IMR-90 (cell line): ENCODE data around the gene CRLF1. TPM values are rescaled to one million over a fixed set of nuclear protein-coding genes. Genes with fewer than 3 reads are reported as not detected.

Experiments
- ATAC-seq: fragments of 200-7000 bp; cut with Tn5 transposase; 2 replicates; pipeline ENCODE4 v1.9.1; 2020; ENCODE audit warnings: low read depth, mild to moderate bottlenecking, moderate library complexity
- BruUV-seq: library from RNA; stranded (reverse); fragments of 400-500 nt; replicated peaks from 2 replicates; lab custom pipeline; 2021; lab: Mats Ljungman, UMichigan
- CTCF ChIA-PET: fragments of 300-600 bp; formaldehyde crosslinking; extraction: SDS; loops from one replicate; lab custom pipeline; 2021; ENCODE audit warnings: antibody characterized with exemption; lab: Yijun Ruan, JAX
- POLR2A ChIA-PET: fragments of 300-600 bp; sonication (Branson Sonifier 250); formaldehyde crosslinking; loops from one replicate; lab custom pipeline; 2022; ENCODE audit warnings: antibody characterized with exemption; ENCODE audit not compliant: unreplicated experiment; lab: Charles Lee
- DNase-seq: peaks from one replicate; pipeline ENCODE4 v3.0.0; 2013
- H2AFZ ChIP-seq: replicated peaks from 2 replicates; pipeline ENCODE3; 2013; ENCODE audit warnings: low read length, mild to moderate bottlenecking; ENCODE audit not compliant: poor library complexity
- H2AK5ac ChIP-seq: 2 replicates; pipeline ENCODE4 v1.6.1; 2013; ENCODE audit warnings: low read depth, low read length, inconsistent platforms
- H2AK9ac ChIP-seq: replicated peaks from 2 replicates; pipeline ENCODE3; 2013; ENCODE audit warnings: mild to moderate bottlenecking, low read depth, low read length, moderate library complexity; ENCODE audit not compliant: poor library complexity
- H2BK120ac ChIP-seq: 2 replicates; pipeline ENCODE4 v1.6.1; 2013; ENCODE audit warnings: low read depth, low read length, inconsistent platforms
- H2BK15ac ChIP-seq: 3 replicates; pipeline ENCODE4 v1.6.1; 2013; ENCODE audit warnings: low read depth, low read length, inconsistent platforms
- H2BK20ac ChIP-seq: 2 replicates; pipeline ENCODE4 v1.6.1; 2013; ENCODE audit warnings: low read depth, mild to moderate bottlenecking, inconsistent platforms, low read length, moderate library complexity
- H2BK5ac ChIP-seq: 2 replicates; pipeline ENCODE4 v1.6.1; 2013; ENCODE audit warnings: mild to moderate bottlenecking, low read depth, low read length, inconsistent platforms; ENCODE audit not compliant: poor library complexity, severe bottlenecking
- H3K14ac ChIP-seq: replicated peaks from 2 replicates; pipeline ENCODE4 v1.6.1; 2013; ENCODE audit warnings: low read depth, low read length, inconsistent platforms
- H3K18ac ChIP-seq: 2 replicates; pipeline ENCODE4 v1.6.1; 2013; ENCODE audit warnings: low read depth, low read length, control low read depth
- H3K23ac ChIP-seq: 2 replicates; pipeline ENCODE4 v1.6.1; 2013; ENCODE audit warnings: low read depth, low read length, inconsistent platforms
- H3K27ac ChIP-seq: 2 replicates; pipeline ENCODE4 v1.5.1; 2013; ENCODE audit warnings: mild to moderate bottlenecking, control low read depth, low read length; ENCODE audit not compliant: insufficient read depth
- H3K27me3 ChIP-seq: 2 replicates; pipeline ENCODE4 v1.6.1; 2013; ENCODE audit warnings: low read length; ENCODE audit not compliant: control insufficient read depth, insufficient read depth
- H3K36me3 ChIP-seq: 2 replicates; pipeline ENCODE4 v1.6.1; 2013; ENCODE audit warnings: low read length, mixed read lengths; ENCODE audit not compliant: control insufficient read depth, insufficient read depth
- H3K4ac ChIP-seq: 2 replicates; pipeline ENCODE4 v1.6.1; 2013; ENCODE audit warnings: low read depth, low read length, inconsistent platforms
- H3K4me1 ChIP-seq: 2 replicates; pipeline ENCODE4 v1.6.1; 2013; ENCODE audit warnings: low read length, mixed read lengths; ENCODE audit not compliant: control insufficient read depth, insufficient read depth
- H3K4me2 ChIP-seq: 2 replicates; pipeline ENCODE4 v1.6.1; 2013; ENCODE audit warnings: low read depth, mild to moderate bottlenecking, control low read depth, low read length, moderate library complexity
- H3K4me3 ChIP-seq: 2 replicates; pipeline ENCODE4 v1.5.1; 2013; ENCODE audit warnings: low read depth, mild to moderate bottlenecking, control low read depth, low read length, moderate library complexity; ENCODE audit not compliant: insufficient read depth
- H3K56ac ChIP-seq: 2 replicates; pipeline ENCODE4 v1.6.1; 2013; ENCODE audit warnings: low read length, inconsistent platforms; ENCODE audit not compliant: insufficient read depth; ENCODE audit errors: extremely low read depth
- H3K79me1 ChIP-seq, 2 experiments: 2 replicates each; pipeline ENCODE4 v1.6.1; 2013; ENCODE audit warnings: low read length in 2 of 2, inconsistent platforms in 1 of 2, low read depth in 1 of 2
- H3K9ac ChIP-seq: 2 replicates; pipeline ENCODE4 v1.6.1; 2013; ENCODE audit warnings: low read depth, low read length, control low read depth
- H3K9me1 ChIP-seq: 2 replicates; pipeline ENCODE4 v1.6.1; 2013; ENCODE audit warnings: low read length, inconsistent platforms; ENCODE audit not compliant: insufficient read depth
- H3K9me3 ChIP-seq: 2 replicates; pipeline ENCODE4 v1.6.1; 2013; ENCODE audit warnings: low read length; ENCODE audit not compliant: control insufficient read depth, insufficient read depth
- H4K20me1 ChIP-seq: 2 replicates; pipeline ENCODE4 v1.6.1; 2013; ENCODE audit warnings: low read length, inconsistent platforms; ENCODE audit not compliant: insufficient read depth
- H4K5ac ChIP-seq: 2 replicates; pipeline ENCODE4 v1.6.1; 2013; ENCODE audit warnings: mild to moderate bottlenecking, low read depth, low read length, control low read depth
- H4K8ac ChIP-seq, 2 experiments: 2 replicates each; pipeline ENCODE4 v1.6.1; 2013; ENCODE audit warnings: low read depth in 2 of 2, low read length in 2 of 2, control low read depth in 1 of 2, inconsistent platforms in 1 of 2
- H4K91ac ChIP-seq: 2 replicates; pipeline ENCODE4 v1.6.1; 2013; ENCODE audit warnings: low read depth, low read length, inconsistent platforms; ENCODE audit not compliant: insufficient read depth
- BHLHE40 ChIP-seq: fragments of 150-350 bp; IDR thresholded peaks from 2 replicates; pipeline ENCODE4 v1.6.1; 2016; ENCODE audit warnings: mild to moderate bottlenecking, low read depth, low read length
- CEBPB ChIP-seq: IDR thresholded peaks from 2 replicates; pipeline ENCODE4 v1.6.1; 2012; ENCODE audit warnings: low read depth, low read length, improper control_type of control experiment
- CHD1 ChIP-seq: IDR thresholded peaks from 2 replicates; pipeline ENCODE4 v1.6.1; 2012; ENCODE audit warnings: low read depth, low read length, improper control_type of control experiment
- CTCF ChIP-seq: conservative IDR thresholded peaks from 2 replicates; pipeline ENCODE4 v1.5.1; 2012; ENCODE audit warnings: mild to moderate bottlenecking, low read depth, low read length, improper control_type of control experiment
- FOS ChIP-seq: fragments of 150-350 bp; IDR thresholded peaks from 2 replicates; pipeline ENCODE4 v1.6.1; 2016; ENCODE audit warnings: low read depth, low read length
- MAFK ChIP-seq: IDR thresholded peaks from 2 replicates; pipeline ENCODE4 v1.6.1; 2012; ENCODE audit warnings: low read depth, low read length, improper control_type of control experiment
- MAZ ChIP-seq: IDR thresholded peaks from 2 replicates; pipeline ENCODE4 v1.6.1; 2012; ENCODE audit warnings: low read depth, mild to moderate bottlenecking, low read length, improper control_type of control experiment, moderate library complexity, borderline replicate concordance
- MXI1 ChIP-seq: IDR thresholded peaks from 2 replicates; pipeline ENCODE4 v1.6.1; 2012; ENCODE audit warnings: low read depth, mild to moderate bottlenecking, low read length, moderate library complexity, borderline replicate concordance
- NFE2L2 ChIP-seq: fragments of 150-350 bp; IDR thresholded peaks from 2 replicates; pipeline ENCODE4 v1.6.1; 2016; ENCODE audit warnings: low read depth, mild to moderate bottlenecking, low read length
- RAD21 ChIP-seq: IDR thresholded peaks from 2 replicates; pipeline ENCODE4 v1.6.1; 2012; ENCODE audit warnings: low read length, improper control_type of control experiment
- RCOR1 ChIP-seq: IDR thresholded peaks from 2 replicates; pipeline ENCODE4 v1.6.1; 2012; ENCODE audit warnings: mild to moderate bottlenecking, low read length, improper control_type of control experiment; ENCODE audit not compliant: insufficient replicate concordance
- RFX5 ChIP-seq: IDR thresholded peaks from 2 replicates; pipeline ENCODE4 v1.8.0; 2012; ENCODE audit warnings: low read depth, mild to moderate bottlenecking, low read length, moderate library complexity
- SMC3 ChIP-seq: fragments of 150-350 bp; IDR thresholded peaks from 2 replicates; pipeline ENCODE4 v1.6.1; 2016; ENCODE audit warnings: low read depth, mild to moderate bottlenecking, antibody characterized with exemption, low read length, moderate library complexity
- USF2 ChIP-seq: fragments of 150-350 bp; IDR thresholded peaks from 2 replicates; pipeline ENCODE4 v1.6.1; 2017; ENCODE audit warnings: mild to moderate bottlenecking, antibody characterized with exemption, low read length, low read depth
- WGBS, 2 experiments: methylation state at CpG; one replicate each; pipeline versions ENCODE4 v1.1.5 to v1.1.7; 2013; ENCODE audit warnings: missing lambda C conversion rate in 2 of 2; ENCODE audit not compliant: insufficient read length in 1 of 2; ENCODE audit errors: extremely low coverage in 2 of 2; 5-methylcytosine and 5-hydroxymethylcytosine counted together
- dilution Hi-C: fragments of 300-500 bp; cut with HindIII; formaldehyde crosslinking; loops from one replicate; pipeline ENCODE4 v1.14.3; 2018; ENCODE audit warnings: low sequenced_read_pairs; ENCODE audit not compliant: unreplicated experiment
- in situ Hi-C: fragments of 300-500 bp; cut with MboI; formaldehyde crosslinking; loops from 3 replicates; pipeline ENCODE4 v1.14.3; 2019; ENCODE audit warnings: low sequenced_read_pairs, inconsistent platforms, mixed read lengths
- intact Hi-C: fragments of 100-400 bp; cut with micrococcal nuclease; formaldehyde crosslinking; loops from 2 replicates; pipeline ENCODE4 v1.10.0; 2022
- polyA plus RNA-seq, 3 experiments: library from polyadenylated mRNA; depleted of rRNA; stranded (reverse); fragments of >200 nt; gene quantifications; 2 replicates each; pipeline ENCODE4 v1.2.3, GENCODE V29; 2012; ENCODE audit warnings: low replicate concordance in 1 of 3
- total RNA-seq: library from RNA; depleted of rRNA; stranded (reverse); fragments of >200 nt; gene quantifications from 2 replicates; pipeline ENCODE4 v1.2.3, GENCODE V29; 2012

Gene CRLF1
- total and polyA plus RNA-seq, 2 of the 4 experiments (the other 2 are of a cell fraction) = 0.18 to 3.1 TPM

- TF ChIP-seq NFE2L2 (no peak), CEBPB (no peak), MXI1 (no peak), CTCF (no peak), RFX5 (no peak), FOS (no peak), MAZ (no peak), MAFK (no peak), RAD21 (no peak), BHLHE40 (no peak), CHD1 (no peak), SMC3 (no peak), RCOR1 (no peak), USF2 (no peak)
- intact Hi-C loops = loop anchor here (5.0 kb wide), 1 partner anchor 107 kb away; no protein-coding TSS in a partner anchor
Measured at GRCh38 chr19:18559685-18560084, 46.9 kb downstream of the CRLF1 start.

More at GRCh38 chr19:18559685-18560084, 46.9 kb downstream of the CRLF1 start:
- BruUV-seq = no TSS peak
- H3K9ac ChIP-seq = no peak overlapping the region
- H4K8ac ChIP-seq = no peak overlapping the region
- no peaks in the 10 kb centered on the region for H3K9me3 ChIP-seq
- 0 out of 2 replicates have a peak, but pooled peaks cover 2% of the 10 kb centered on the region for H3K9me1 ChIP-seq
- H3K4ac ChIP-seq = no peak overlapping the region
- no peak overlapping the region for H2AFZ ChIP-seq
- peaks cover 21 to 42% of the 10 kb centered on the region in 2 experiments for H3K79me1 ChIP-seq
- H4K20me1 ChIP-seq = no peaks in the 10 kb centered on the region
- H2BK5ac ChIP-seq = no peak overlapping the region
- no peak overlapping the region for H3K14ac ChIP-seq
- no peak overlapping the region for H3K27ac ChIP-seq
- no peak overlapping the region for H2BK15ac ChIP-seq
- no peak overlapping the region for H3K4me2 ChIP-seq
- H3K27me3 ChIP-seq = no peaks in the 10 kb centered on the region
- no peak overlapping the region for H3K23ac ChIP-seq
- no peak overlapping the region for H4K91ac ChIP-seq
- DNase-seq (no peak), ATAC-seq (no peak)
- CTCF ChIA-PET = interaction anchor here (0.8 kb wide), 1 partner anchor 40 kb away, joined by 5 read pairs; no protein-coding TSS in a partner anchor
- H2BK120ac ChIP-seq = no peak overlapping the region
- no peak overlapping the region for H3K4me3 ChIP-seq
- H3K36me3 ChIP-seq = peaks cover 19% of the 10 kb centered on the region
- dilution Hi-C loops (no loop called here), in situ Hi-C loops (no loop called here)
- H3K18ac ChIP-seq = no peak overlapping the region
- H2BK20ac ChIP-seq = no peak overlapping the region
- H2AK5ac ChIP-seq = no peak overlapping the region
- H3K56ac ChIP-seq = no peak overlapping the region
- H3K4me1 ChIP-seq = 0 out of 2 replicates have a peak, but pooled peaks cover 2% of the 10 kb centered on the region
- no peak overlapping the region for H4K5ac ChIP-seq
- no peak overlapping the region for H2AK9ac ChIP-seq
- POLR2A ChIA-PET = interaction anchor here (0.5 kb wide), 1 partner anchor 37 kb away, joined by 3 read pairs; no protein-coding TSS in a partner anchor
- 80% methylated on average over 1 of the region's 5 CpGs; no CpG with 5 or more reads in 1 of the 2 experiments for WGBS, 2 experiments
